Stimulated activated CD4-positive, alpha-beta T cell treated with anti-CD3 and anti-CD28 coated beads, Interleukin-1b, Interleukin-23, amount 100 ng/mL, for 48 hours (primary cell): Measurements from ENCODE around the gene OR13C3.
"Not testable (repeated sequence)": the region's sequence is repeated elsewhere in the genome, so short reads cannot be mapped to it uniquely, and the experiment has no call there.

ENCODE experiments used
- DNase-seq: peaks from one replicate; pipeline ENCODE4 v3.0.0-alpha.2; 2020

OR13C3 gene

GRCh38 chr9:104536756-104537155 is at the start of gene OR13C3:
Gene OR13C3, minus strand, starts transcription at chr9:104536856. Its CDS starts 133 bp downstream, at chr9:104536723.
- no peak for DNase-seq

- DNase-seq: no peak
Measured at GRCh38 chr9:104580562-104580961, 43.9 kb upstream of the OR13C3 start.

DNA sequence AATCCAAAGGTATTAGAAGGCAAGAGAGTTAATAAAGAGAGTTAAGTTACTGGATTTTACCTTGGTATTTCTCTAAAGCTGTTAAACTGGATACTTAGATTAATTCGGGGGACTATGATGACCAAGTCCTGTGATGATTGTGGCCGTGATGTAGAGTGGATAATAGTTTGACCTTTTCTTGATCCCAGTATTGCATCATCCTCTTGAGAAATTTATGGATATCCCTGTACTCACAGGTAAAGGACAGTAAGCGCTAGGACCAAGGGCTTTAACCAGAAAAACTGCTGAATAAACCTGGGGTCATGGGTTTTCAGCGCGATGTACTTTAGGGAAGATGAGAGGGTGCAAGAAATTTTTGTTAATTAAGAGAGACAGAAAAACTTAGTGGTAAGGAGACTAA is 40.6 kb upstream of the OR13C3 start:
- no peak for DNase-seq

DNA sequence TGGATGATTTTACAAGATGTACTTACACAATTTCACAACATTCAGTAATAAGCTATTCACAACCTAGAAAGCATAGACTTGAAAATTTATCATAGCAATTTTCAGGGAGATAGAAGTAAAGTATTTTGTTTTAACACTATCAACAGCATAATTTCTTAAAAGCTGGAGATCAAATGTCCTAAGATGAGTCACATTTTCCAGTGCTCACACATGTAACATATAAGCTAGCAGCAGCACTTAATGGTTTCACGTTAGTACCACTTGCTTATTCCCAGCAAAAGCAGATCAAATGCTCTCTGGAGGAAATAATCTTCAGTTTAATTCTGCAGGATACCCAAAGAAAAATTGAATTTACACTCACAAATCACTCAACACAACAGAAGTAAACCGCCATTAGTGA is 38.8 kb upstream of the OR13C3 start:
- DNase-seq: no peak

GRCh38 chr9:104572612-104573011 is 36.0 kb upstream of the OR13C3 start:
- no peak for DNase-seq

DNA sequence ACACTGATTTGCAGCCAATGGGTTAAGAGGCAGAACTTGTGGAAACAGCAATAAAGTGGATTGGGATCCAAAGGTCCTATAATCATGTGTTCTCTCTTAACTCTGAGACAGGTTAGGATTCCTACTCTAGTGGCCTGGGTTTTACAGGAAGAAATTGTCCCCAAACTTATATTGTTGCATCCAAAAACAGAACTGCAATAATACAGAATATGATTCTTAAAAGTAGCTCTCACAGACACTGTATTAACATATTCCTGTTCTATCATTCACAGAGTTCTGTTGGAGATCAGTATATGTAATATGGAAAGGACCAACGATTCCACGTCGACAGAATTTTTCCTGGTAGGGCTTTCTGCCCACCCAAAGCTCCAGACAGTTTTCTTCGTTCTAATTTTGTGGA is 32.2 kb upstream of the OR13C3 start, which contains the start of gene OR13C8:
Gene OR13C8, plus strand, starts transcription at position 301 of the 400 bp plus-strand sequence. Its CDS starts 0 bp downstream, at position 301.
- no peak for DNase-seq

DNA sequence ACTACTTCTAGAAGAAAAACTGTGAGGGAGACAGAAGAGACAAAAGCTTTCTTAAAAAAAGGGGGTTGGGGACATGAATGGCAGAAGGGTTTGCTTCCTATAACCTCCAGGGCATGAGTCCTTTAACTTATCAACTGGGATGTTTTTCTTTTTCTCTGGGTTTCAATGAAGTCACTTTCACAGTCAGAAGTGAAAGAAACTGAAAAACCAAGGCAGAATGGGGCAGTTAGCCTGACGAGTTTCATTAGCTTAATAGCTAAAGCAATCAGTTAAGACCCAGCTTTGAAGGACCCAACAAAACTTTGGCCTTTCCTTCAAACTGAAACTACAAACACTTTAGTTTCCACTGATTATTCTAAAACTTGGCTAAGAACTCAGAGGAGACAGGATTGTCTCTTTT is 27.7 kb upstream of the OR13C3 start:
- DNase-seq: no peak

DNA sequence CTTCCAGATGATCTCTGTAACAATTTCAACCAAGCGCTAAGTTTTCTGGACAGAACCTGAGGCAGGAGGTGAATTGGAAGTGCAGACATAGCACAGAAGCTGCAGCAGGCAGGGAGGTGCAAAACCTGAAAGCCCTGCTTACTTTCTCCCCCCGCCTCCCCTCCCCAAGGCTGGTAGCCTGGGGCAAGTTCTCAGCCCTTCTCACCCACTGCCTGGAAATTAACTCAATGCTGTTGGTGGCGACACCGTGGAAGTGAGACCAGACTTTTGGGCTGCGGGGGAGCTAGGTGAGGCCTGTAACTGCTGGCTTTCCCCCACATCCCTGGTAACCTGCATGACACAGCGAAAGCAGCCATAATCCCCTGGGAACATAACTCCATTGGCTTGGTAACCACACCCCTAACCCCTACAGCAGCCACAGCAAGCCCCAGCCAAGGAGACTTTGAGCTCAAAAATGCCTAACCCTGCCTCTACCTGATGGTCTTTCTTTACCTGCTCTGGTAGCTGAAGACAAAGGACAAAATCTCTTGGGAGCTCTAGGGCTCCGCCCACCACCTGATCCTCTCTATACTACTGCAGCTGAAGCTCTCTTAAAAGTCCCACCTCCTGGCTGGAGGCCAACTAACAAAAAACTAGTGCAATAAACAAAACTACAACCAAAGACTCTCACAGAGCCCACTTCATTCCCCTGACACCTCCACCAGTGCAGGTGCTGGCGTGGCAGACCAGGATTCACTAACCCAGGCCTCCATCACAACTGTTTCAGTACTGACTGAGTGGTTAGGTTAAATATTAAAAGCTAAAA is 20.4 kb upstream of the OR13C3 start:
- no peak for DNase-seq

GRCh38 chr9:104555521-104555920 is 18.9 kb upstream of the OR13C3 start:
- DNase-seq: no peak

DNA sequence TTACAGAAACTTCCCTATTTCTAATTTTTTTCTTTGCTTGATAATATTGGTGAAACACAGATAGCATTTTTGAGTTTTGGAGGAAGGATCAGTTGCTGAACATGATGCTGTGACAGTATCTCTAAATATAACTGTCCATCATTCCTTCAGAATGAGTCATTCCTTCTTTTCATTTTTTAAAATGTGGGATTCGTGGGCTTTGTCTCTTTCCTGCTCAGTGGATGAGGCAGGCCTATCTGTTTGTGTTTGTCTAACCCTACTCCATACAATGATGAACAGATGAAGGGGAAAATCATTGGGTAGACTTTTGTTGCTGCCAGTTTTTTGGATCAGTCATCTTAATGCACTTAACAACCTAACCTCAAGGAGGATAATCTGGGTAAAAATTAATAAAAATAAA is 16.6 kb upstream of the OR13C3 start:
- no peak for DNase-seq

- no peak for DNase-seq
Measured at GRCh38 chr9:104544644-104545043, 8.0 kb upstream of the OR13C3 start.

DNA sequence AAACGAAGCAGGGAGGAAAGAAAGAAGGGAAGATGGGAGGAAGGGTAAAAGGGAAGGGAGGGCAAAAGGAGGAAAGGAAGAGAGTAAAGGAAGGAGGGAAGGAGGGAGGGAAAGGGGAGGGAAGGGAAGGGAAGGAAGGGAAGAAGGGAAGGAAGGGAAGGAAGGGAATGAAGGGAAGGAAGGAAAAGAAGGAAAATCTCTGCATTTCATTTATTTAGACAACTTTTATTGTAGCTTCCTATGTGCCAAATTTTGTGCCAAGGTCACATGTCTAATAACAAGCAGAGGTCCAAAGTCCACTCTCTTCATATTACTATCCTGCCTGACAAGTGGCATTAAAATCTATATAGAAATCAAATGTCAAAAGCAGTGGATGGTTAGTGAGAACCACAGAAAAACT is 2.6 kb upstream of the OR13C3 start:
- no peak for DNase-seq

DNA sequence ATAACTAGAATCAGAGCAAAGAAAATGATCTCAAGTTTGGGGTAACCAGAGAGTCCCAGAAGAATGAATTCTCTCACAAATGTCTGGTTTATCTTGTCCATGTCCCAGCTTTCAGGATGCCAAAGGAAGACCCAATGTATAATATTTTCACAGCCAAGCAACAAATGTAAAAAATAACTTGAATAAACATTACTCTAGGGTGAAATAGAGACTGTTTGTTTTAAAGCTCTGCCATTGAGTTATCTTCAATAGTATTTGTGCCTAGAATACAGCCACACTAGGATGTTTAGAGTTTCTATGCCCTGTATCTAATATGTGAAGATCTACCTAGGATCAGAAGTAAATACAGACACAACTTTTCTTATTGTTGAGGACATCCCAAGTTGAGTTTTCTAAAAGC is 9.5 kb downstream of the OR13C3 start, which contains the start of gene OR13C4:
Gene OR13C4, minus strand, starts transcription at position 101 of the 400 bp plus-strand sequence. Its CDS starts 0 bp downstream, at position 101.
- DNase-seq: no peak

DNA sequence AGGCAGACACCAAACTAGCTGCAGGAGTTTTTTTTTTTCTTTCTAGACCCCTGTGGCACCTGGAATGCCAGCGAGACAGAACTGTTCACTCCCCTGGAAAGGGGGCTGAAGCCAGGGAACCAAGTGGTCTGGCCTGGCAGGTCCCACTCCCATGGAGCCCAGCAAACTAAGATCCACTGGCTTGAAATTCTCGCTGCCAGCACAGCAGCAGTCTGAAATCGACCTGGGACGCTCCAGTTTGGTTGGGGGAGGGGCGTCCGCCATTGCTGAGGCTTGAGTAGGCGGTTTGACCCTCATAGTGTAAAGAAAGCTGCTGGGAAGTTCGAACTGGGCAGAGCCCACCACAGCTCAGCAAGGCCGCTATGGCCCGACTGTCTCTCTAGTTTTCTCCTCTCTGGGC is 16.4 kb downstream of the OR13C3 start:
- DNase-seq: not testable (repeated sequence)

- no peak for DNase-seq
Measured at GRCh38 chr9:104514901-104515300, 21.8 kb downstream of the OR13C3 start.

GRCh38 chr9:104506565-104506964 is 30.1 kb downstream of the OR13C3 start:
- DNase-seq: no peak

DNA sequence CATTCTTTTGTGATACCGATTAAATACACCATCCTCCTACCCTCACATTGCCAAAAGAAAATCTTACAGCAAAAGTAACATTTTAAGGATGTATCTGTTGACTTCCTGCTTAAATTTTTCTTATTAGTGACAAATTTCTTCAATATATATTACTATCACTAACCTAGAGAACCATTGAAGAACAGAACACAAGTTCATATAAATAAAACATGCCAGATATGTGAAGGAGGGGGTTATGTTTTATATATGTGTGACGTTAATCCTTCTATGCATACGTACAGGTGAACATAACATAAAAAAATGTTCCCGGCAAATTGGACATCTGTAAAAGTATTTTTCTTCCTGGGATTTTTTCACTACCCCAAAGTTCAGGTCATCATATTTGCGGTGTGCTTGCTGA is 32.7 kb downstream of the OR13C3 start, which contains the start of gene OR13F1:
Gene OR13F1, plus strand, starts transcription at position 301 of the 400 bp plus-strand sequence. Its CDS starts 0 bp downstream, at position 301.
- DNase-seq: no peak

GRCh38 chr9:104503440-104503839 is 33.2 kb downstream of the OR13C3 start:
- no peak for DNase-seq

DNA sequence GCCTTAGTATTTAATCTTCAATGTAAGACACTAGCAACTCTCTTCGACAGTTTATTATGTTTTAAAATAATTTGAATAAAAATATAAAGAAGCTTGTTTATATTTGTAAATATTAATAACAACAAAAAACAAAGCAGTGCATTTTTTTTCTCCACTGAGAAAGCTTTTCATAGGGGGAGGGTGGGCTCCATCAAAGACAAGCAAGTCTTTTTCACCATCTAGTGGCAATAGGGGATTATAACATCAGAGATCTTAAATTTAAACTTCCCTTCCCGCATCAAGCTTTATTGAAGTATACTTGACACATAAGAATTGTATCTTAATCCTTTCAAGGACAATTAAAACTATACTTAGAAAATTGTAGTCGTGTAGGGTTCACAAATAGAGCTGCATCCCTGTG is 41.8 kb downstream of the OR13C3 start:
- no peak for DNase-seq
